Heart right ventricle (tissue), 16 donors: ENCODE results near the gene OTUB1. TPM values are rescaled to one million over a fixed set of nuclear protein-coding genes. Genes with fewer than 3 reads are reported as not detected.
A peak's percentile ranks its signal among the peaks of the same experiment; 100 is the strongest.

Source experiments
- ATAC-seq, 8 donors: fragments of 200-7000 bp; cut with Tn5 transposase; one replicate each; pipeline ENCODE4 v1.9.1; 2020; ENCODE audit warnings: mild to moderate bottlenecking in 8 of 8, moderate library complexity in 8 of 8, moderate number of reproducible peaks in 1 of 8
- DNase-seq, 2 donors: peaks; one replicate each; pipeline ENCODE4 v3.0.0-alpha.2; 2020
- H3K27ac ChIP-seq, 10 donors: fragments of 200-600 bp; sonication (generic) in 2 of 10; one replicate each; pipeline versions ENCODE4 v1.5.0 to v1.8.0; 2020 to 2022; ENCODE audit warnings: mild to moderate bottlenecking in 3 of 10
- H3K27me3 ChIP-seq, 7 donors: fragments of 200-600 bp; one replicate each; pipeline ENCODE4 v1.8.0; 2021 to 2022; ENCODE audit warnings: mild to moderate bottlenecking in 2 of 7
- H3K36me3 ChIP-seq, 9 donors: fragments of 200-600 bp; sonication (generic) in 1 of 9; one replicate each; pipeline versions ENCODE4 v1.5.0 to v1.8.0; 2020 to 2022; ENCODE audit warnings: mild to moderate bottlenecking in 2 of 9
- H3K4me1 ChIP-seq, 9 donors: fragments of 200-600 bp; sonication (generic) in 1 of 9; one replicate each; pipeline versions ENCODE4 v1.5.0 to v1.8.0; 2020 to 2022; ENCODE audit warnings: mild to moderate bottlenecking in 4 of 9
- H3K4me3 ChIP-seq, 10 donors: fragments of 200-600 bp; sonication (generic) in 2 of 10; one replicate each; pipeline versions ENCODE4 v1.5.0 to v1.8.0; 2020 to 2022; ENCODE audit warnings: mild to moderate bottlenecking in 7 of 10, moderate library complexity in 2 of 10
- H3K9me3 ChIP-seq, 11 donors: fragments of 200-600 bp in 10 of 11; sonication (generic) in 2 of 11; one replicate each; pipeline versions ENCODE4 v1.5.0 to v1.8.0; 2013 to 2022; ENCODE audit warnings: mild to moderate bottlenecking in 2 of 11, control low read depth in 1 of 11, moderate library complexity in 1 of 11
- WGBS, 2 donors: extraction: QIAGEN DNeasy Blood & Tissue Kit; methylation state at CpG; one replicate each; pipeline ENCODE4 v1.1.7; 2013; ENCODE audit warnings: inconsistent platforms in 1 of 2; 5-methylcytosine and 5-hydroxymethylcytosine counted together
- intact Hi-C, 10 donors: fragments of 100-400 bp; cut with DNase I; formaldehyde crosslinking; loops; one replicate each; pipeline versions ENCODE4 v1.11.1 to v1.14.2; 2022
- polyA plus RNA-seq, 2 donors: library from polyadenylated mRNA; stranded (reverse); fragments of 200-250 nt; gene quantifications; one replicate each; pipeline ENCODE4 v1.2.3, GENCODE V29; 2013
- total RNA-seq, 10 donors: library from RNA; stranded (reverse); fragmentation: NEBNext Ultra II Directional in 3 of 10; extraction: Animal tissue kit (Norgen Biotek cat#: 25700) in 3 of 10; gene quantifications; one replicate each; pipeline versions ENCODE4 v1.2.1 to v1.2.4, GENCODE V29; 2021 to 2023
- TF ChIP-seq, protein P1 (sequence below), 9 donors: fragments of 200-600 bp; sonication (generic) in 2 of 9; IDR thresholded peaks; one replicate each; pipeline versions ENCODE4 v1.5.0 to v1.8.0; 2021 to 2022; ENCODE audit warnings: antibody characterized with exemption in 9 of 9, mild to moderate bottlenecking in 5 of 9, moderate library complexity in 1 of 9
- donor health status: Arrhythmogenic right ventricular cardiomyopathy.
- donor health status: ischemic (EF 13 %, LVEDD 7.1; RV severe dilation, severe dysfunction).
- donor health status: healthy with polysubstance abuse.
- donor health status: DM: no; HTN: yes; CAD: no.
- donor health status: DM: no; HTN: no; CAD: no.
- donor health status: ischemic (EF 25% LVEDD 6.9; RV normal size, moderate dysfunction).
- donor health status: ischemic (EF 25% LVEDD 5.7; RV mildly dilated, moderate dysfunction).
- donor health status: healthy.
- donor health status: DM: yes; HTN: yes; CAD: no.
- donor health status: Ischemic cardiomyopathy.
- donor health status: ischemic (EF 35%, LVEDD 5.7; RV mildly dilated, moderate dysfunction).
- donor health status: nonischemic (EF 11% LVEDD 7.7; RV severe dilation, severe dysfunction).
- donor health status: DM: yes; HTN: yes; CAD: no.
- donor health status: PGD.
- donor health status: ischemic (EF 29% LVEDD 5.4; RV normal size, mild dysfunction).
- donor health status: nonischemic (EF 23%, LVEDD 6.1; RV moderate dilation, normal function).

OTUB1 gene
- total and polyA plus RNA-seq, 12 donors, result 34.9 to 87.0 (median 49.8) TPM

DNA sequence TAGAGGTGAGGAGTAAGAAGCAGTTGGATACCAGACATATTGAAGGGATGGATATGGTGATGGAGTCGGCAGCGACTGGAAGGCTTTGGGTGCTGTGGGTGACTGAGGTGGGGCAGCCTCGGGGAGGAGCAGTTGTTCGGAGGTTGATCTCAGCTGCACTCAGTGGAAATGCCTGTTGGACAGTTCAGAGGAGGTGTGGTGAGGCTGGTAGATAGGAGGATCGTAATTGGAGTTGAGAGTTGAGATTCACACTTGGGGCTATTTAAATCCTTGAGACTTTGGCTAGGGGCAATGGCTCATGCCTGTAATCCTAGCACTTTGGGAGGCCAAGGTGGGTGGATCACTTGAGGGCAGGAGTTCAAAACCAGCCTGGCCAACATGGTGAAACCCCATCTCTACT is 6.9 kb downstream of the OTUB1 start:
- Histone ChIP-seq H3K27me3 (no peaks in the 10 kb centered on the region), H3K27ac (no peak overlapping the region), H3K36me3 (peaks cover 0 to 99% (median 34%) of the 10 kb centered on the region in 9 donors), H3K9me3 (no peaks in the 10 kb centered on the region), H3K4me1 (peaks cover 0 to 18% (median 5%) of the 10 kb centered on the region in 9 donors), H3K4me3 (no peak overlapping the region)
- ATAC-seq, result no peak
- intact Hi-C loops, result no loop called here
- DNase-seq, result no peak
- TF ChIP-seq, protein P1, sequence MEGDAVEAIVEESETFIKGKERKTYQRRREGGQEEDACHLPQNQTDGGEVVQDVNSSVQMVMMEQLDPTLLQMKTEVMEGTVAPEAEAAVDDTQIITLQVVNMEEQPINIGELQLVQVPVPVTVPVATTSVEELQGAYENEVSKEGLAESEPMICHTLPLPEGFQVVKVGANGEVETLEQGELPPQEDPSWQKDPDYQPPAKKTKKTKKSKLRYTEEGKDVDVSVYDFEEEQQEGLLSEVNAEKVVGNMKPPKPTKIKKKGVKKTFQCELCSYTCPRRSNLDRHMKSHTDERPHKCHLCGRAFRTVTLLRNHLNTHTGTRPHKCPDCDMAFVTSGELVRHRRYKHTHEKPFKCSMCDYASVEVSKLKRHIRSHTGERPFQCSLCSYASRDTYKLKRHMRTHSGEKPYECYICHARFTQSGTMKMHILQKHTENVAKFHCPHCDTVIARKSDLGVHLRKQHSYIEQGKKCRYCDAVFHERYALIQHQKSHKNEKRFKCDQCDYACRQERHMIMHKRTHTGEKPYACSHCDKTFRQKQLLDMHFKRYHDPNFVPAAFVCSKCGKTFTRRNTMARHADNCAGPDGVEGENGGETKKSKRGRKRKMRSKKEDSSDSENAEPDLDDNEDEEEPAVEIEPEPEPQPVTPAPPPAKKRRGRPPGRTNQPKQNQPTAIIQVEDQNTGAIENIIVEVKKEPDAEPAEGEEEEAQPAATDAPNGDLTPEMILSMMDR (IDR thresholded peaks at IDR 0.05), result no peak
- WGBS, 2 donors, result 79 to 86% methylated on average over 5 of the region's 5 CpGs

DNA sequence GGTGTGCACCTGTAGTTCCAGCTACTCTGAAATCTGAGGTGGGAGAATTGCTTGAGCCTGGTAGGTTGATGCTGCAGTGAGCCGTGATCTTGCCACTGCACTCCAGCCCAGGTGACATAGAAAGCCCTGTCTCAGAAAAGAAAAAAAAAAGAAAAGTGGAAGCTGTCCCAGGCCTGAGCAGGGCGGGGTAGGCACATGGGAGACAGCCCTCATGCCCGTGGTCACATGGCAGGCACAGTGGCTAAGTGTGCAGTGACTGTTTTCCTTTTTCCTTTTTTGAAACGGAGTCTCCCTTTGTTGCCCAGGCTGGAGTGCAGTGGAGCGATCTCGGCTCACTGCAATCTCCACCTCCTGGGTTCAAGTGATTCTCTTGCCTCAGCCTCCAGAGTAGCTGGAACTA is 7.8 kb downstream of the OTUB1 start:
- Histone ChIP-seq H3K36me3 (peaks cover 0 to 95% (median 28%) of the 10 kb centered on the region in 9 donors), H3K9me3 (no peaks in the 10 kb centered on the region), H3K4me3 (no peak overlapping the region), H3K27ac (no peak overlapping the region), H3K27me3 (no peaks in the 10 kb centered on the region), H3K4me1 (peaks cover 0 to 18% (median 4%) of the 10 kb centered on the region in 9 donors)
- TF ChIP-seq, protein P1 (IDR thresholded peaks at IDR 0.05), result no peak
- 57 to 67% methylated on average over 6 of the region's 6 CpGs for whole genome bisulfite sequencing, 2 donors
- intact Hi-C loops, result no loop called here
- ATAC-seq, result peak in 6 of 8 donors; percentile 29 to 61 (median 48)
- DNase-seq, result no peak

DNA sequence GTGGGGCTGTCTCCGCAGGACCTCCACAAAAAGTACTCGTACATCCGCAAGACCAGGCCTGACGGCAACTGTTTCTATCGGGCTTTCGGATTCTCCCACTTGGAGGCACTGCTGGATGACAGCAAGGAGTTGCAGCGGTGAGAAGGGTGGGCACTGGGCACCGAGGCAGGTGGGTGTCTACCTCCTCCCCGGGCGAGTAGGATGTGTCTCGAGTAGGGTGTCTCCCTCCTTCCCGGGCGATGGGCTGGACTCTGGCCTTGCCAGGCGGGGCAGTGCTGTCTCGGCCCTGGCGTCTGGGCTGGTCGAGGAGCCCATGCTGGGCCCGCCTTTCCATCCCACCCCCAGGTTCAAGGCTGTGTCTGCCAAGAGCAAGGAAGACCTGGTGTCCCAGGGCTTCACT is 10.3 kb downstream of the OTUB1 start:
- ATAC-seq, result no peak
- TF ChIP-seq, protein P1 (IDR thresholded peaks at IDR 0.05), result no peak
- DNase-seq, result no peak
- 91% methylated on average over 18 of the region's 18 CpGs for WGBS, 2 donors
- Histone ChIP-seq H3K9me3 (no peaks in the 10 kb centered on the region), H3K4me1 (peaks cover 19 to 42% (median 27%) of the 10 kb centered on the region in 9 donors), H3K4me3 (no peak overlapping the region), H3K27ac (no peak overlapping the region), H3K27me3 (peaks cover 0 to 21% (median 0%) of the 10 kb centered on the region in 7 donors), H3K36me3 (peaks cover 0 to 71% (median 21%) of the 10 kb centered on the region in 9 donors)
- intact Hi-C loops, result no loop called here

DNA sequence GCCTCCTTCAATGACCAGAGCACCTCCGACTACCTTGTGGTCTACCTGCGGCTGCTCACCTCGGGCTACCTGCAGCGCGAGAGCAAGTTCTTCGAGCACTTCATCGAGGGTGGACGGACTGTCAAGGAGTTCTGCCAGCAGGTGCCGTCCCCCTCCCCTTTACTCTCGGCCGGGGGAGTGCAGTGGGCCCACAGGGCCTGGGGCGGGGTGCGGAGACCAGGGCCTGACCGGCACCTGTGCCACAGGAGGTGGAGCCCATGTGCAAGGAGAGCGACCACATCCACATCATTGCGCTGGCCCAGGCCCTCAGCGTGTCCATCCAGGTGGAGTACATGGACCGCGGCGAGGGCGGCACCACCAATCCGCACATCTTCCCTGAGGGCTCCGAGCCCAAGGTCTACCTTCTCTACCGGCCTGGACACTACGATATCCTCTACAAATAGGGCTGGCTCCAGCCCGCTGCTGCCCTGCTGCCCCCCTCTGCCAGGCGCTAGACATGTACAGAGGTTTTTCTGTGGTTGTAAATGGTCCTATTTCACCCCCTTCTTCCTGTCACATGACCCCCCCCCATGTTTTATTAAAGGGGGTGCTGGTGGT is 11.0 kb downstream of the OTUB1 start:
- peaks cover 0 to 64% (median 21%) of the 10 kb centered on the region in 9 donors for H3K36me3 ChIP-seq
- H3K9me3 ChIP-seq, result no peaks in the 10 kb centered on the region
- no peak overlapping the region for H3K4me3 ChIP-seq
- peaks cover 0 to 28% (median 0%) of the 10 kb centered on the region in 7 donors for H3K27me3 ChIP-seq
- H3K4me1 ChIP-seq, result peaks cover 23 to 49% (median 34%) of the 10 kb centered on the region in 9 donors
- ATAC-seq (no peak), DNase-seq (no peak)
- intact Hi-C loops, result no loop called here
- WGBS, 2 donors, result 93% methylated on average over 27 of the region's 27 CpGs
- TF ChIP-seq, protein P1 (IDR thresholded peaks at IDR 0.05), result no peak
- H3K27ac ChIP-seq, result no peak overlapping the region
